ENCODE data around the gene DYNC1I1.
"Not testable (repeated sequence)": the region's sequence is repeated elsewhere in the genome, so short reads cannot be mapped to it uniquely, and the experiment has no call there.

Gene DYNC1I1

GRCh38 chr7:95916573-95917297 lies 144.4 kb downstream of the DYNC1I1 start:
- peak; percentile 27 for DNase-seq

- no peak for DNase-seq
These were observed 145.3 kb downstream of the DYNC1I1 start for GRCh38 chr7:95917634-95918033.

- DNase-seq, result no peak
These were observed 147.2 kb downstream of the DYNC1I1 start for GRCh38 chr7:95919556-95919955.

GRCh38 chr7:95921543-95921942 lies 149.2 kb downstream of the DYNC1I1 start:
- no peak for DNase-seq

- DNase-seq, result no peak
These were observed 149.8 kb downstream of the DYNC1I1 start for GRCh38 chr7:95922191-95922590.

- DNase-seq, result no peak
These were observed 152.9 kb downstream of the DYNC1I1 start for GRCh38 chr7:95925236-95925635.

- DNase-seq, result no peak
These were observed 153.6 kb downstream of the DYNC1I1 start for GRCh38 chr7:95925971-95926370.

GRCh38 chr7:95927756-95928155 lies 155.4 kb downstream of the DYNC1I1 start:
- DNase-seq, result no peak

- DNase-seq, result no peak
These were observed 157.4 kb downstream of the DYNC1I1 start for GRCh38 chr7:95929710-95930280.

GRCh38 chr7:95931460-95932232 lies 159.3 kb downstream of the DYNC1I1 start:
- no peak for DNase-seq

GRCh38 chr7:95933618-95934017 lies 161.3 kb downstream of the DYNC1I1 start:
- no peak for DNase-seq

- not testable (repeated sequence) for DNase-seq
These were observed 172.5 kb downstream of the DYNC1I1 start for GRCh38 chr7:95944867-95945266.

GRCh38 chr7:95950698-95951097 lies 178.3 kb downstream of the DYNC1I1 start:
- DNase-seq, result no peak

- DNase-seq, result no peak
These were observed 179.2 kb downstream of the DYNC1I1 start for GRCh38 chr7:95951531-95951930.

- DNase-seq, result no peak
These were observed 179.8 kb downstream of the DYNC1I1 start for GRCh38 chr7:95951997-95952795.

GRCh38 chr7:95952851-95953250 lies 180.5 kb downstream of the DYNC1I1 start:
- no peak for DNase-seq

- no peak for DNase-seq
These were observed 183.4 kb downstream of the DYNC1I1 start for GRCh38 chr7:95955748-95956147.

- DNase-seq, result no peak
These were observed 185.2 kb downstream of the DYNC1I1 start for GRCh38 chr7:95957510-95957909.

- DNase-seq, result no peak
These were observed 188.4 kb downstream of the DYNC1I1 start for GRCh38 chr7:95960706-95961244.

- DNase-seq, result no peak
These were observed 191.2 kb downstream of the DYNC1I1 start for GRCh38 chr7:95963446-95963990.

GRCh38 chr7:95971716-95972115 lies 199.4 kb downstream of the DYNC1I1 start:
- DNase-seq, result no peak

GRCh38 chr7:95972523-95972922 lies 200.2 kb downstream of the DYNC1I1 start:
- DNase-seq, result no peak

GRCh38 chr7:95974108-95974507 lies 201.8 kb downstream of the DYNC1I1 start:
- no peak for DNase-seq

Data from KG1 (cell line).